Stomach (tissue), 4 donors: ENCODE results near the gene RPRML.

Experiments
- CTCF ChIP-seq, 7 experiments: fragments of 450-650 bp in 4 of 7; fragments of 200-600 bp in 3 of 7; sonication (generic) in 3 of 7; IDR thresholded peaks; one replicate each; pipeline ENCODE4 v1.5.1; 2016 to 2019; ENCODE audit warnings: antibody characterized with exemption in 7 of 7, control low read depth in 2 of 7, mild to moderate bottlenecking in 1 of 7
- POLR2AphosphoS5 ChIP-seq, 3 donors: sonication (generic); formaldehyde crosslinking; IDR thresholded peaks; one replicate each; pipeline ENCODE4 v1.6.1; 2016; ENCODE audit warnings: antibody characterized with exemption in 3 of 3

- no peak for TF ChIP-seq CTCF (IDR thresholded peaks at IDR 0.05)
- TF ChIP-seq POLR2AphosphoS5 (IDR thresholded peaks at IDR 0.05): no peak
These were observed 3.8 kb downstream of the RPRML start for GRCh38 chr17:46975287-46975686.
